ENCODE data around the gene PDZRN3.

PDZRN3 gene

GRCh38 chr3:73384091-73384906 is 240.4 kb downstream of the PDZRN3 start:
- no peak for DNase-seq (ENCODE audit: low read depth)

GRCh38 chr3:73383470-73384049 is 241.2 kb downstream of the PDZRN3 start:
- DNase-seq (ENCODE audit: low read depth), result no peak

GRCh38 chr3:73381551-73381950 is 243.2 kb downstream of the PDZRN3 start:
- DNase-seq (ENCODE audit: low read depth), result no peak

GRCh38 chr3:73380735-73381532 is 243.8 kb downstream of the PDZRN3 start:
- no peak for DNase-seq (ENCODE audit: low read depth)

GRCh38 chr3:73379465-73379864 is 245.3 kb downstream of the PDZRN3 start:
- DNase-seq (ENCODE audit: low read depth), result no peak

- no peak for DNase-seq (ENCODE audit: low read depth)
Measured at GRCh38 chr3:73378207-73378606, 246.5 kb downstream of the PDZRN3 start.

GRCh38 chr3:73365756-73366397 is 258.9 kb downstream of the PDZRN3 start:
- no peak for DNase-seq (ENCODE audit: low read depth)

GRCh38 chr3:73364517-73364916 is 260.2 kb downstream of the PDZRN3 start:
- no peak for DNase-seq (ENCODE audit: low read depth)

GRCh38 chr3:73363093-73363492 is 261.6 kb downstream of the PDZRN3 start:
- DNase-seq (ENCODE audit: low read depth), result no peak

- no peak for DNase-seq (ENCODE audit: low read depth)
Measured at GRCh38 chr3:73361591-73361990, 263.1 kb downstream of the PDZRN3 start.

GRCh38 chr3:73353649-73354217 is 271.0 kb downstream of the PDZRN3 start:
- DNase-seq (ENCODE audit: low read depth), result no peak

GRCh38 chr3:73352841-73353645 is 271.7 kb downstream of the PDZRN3 start:
- no peak for DNase-seq (ENCODE audit: low read depth)

GRCh38 chr3:73351423-73352071 is 273.2 kb downstream of the PDZRN3 start:
- no peak for DNase-seq (ENCODE audit: low read depth)

GRCh38 chr3:73350996-73351395 is 273.7 kb downstream of the PDZRN3 start:
- no peak for DNase-seq (ENCODE audit: low read depth)

GRCh38 chr3:73349657-73350056 is 275.1 kb downstream of the PDZRN3 start:
- DNase-seq (ENCODE audit: low read depth), result no peak

- DNase-seq (ENCODE audit: low read depth), result no peak
Measured at GRCh38 chr3:73342077-73342476, 282.7 kb downstream of the PDZRN3 start.

GRCh38 chr3:73341272-73341935 is 283.3 kb downstream of the PDZRN3 start:
- DNase-seq (ENCODE audit: low read depth), result no peak

- DNase-seq (ENCODE audit: low read depth), result no peak
Measured at GRCh38 chr3:73332558-73332957, 292.2 kb downstream of the PDZRN3 start.
